Peyer's patch (tissue), 4 donors: ENCODE results near the gene RFWD3. TPM values are rescaled to one million over a fixed set of nuclear protein-coding genes. Genes with fewer than 3 reads are reported as not detected.
A peak's percentile ranks its signal among the peaks of the same experiment; 100 is the strongest.

Experiments used
- DNase-seq, 3 donors: peaks; one replicate each; pipeline ENCODE4 v3.0.0-alpha.2; 2017 to 2019
- H3K27ac ChIP-seq, 4 donors: fragments of 200-600 bp; sonication (generic); one replicate each; pipeline ENCODE4 v1.5.1; 2016 to 2019
- H3K27me3 ChIP-seq, 2 donors: fragments of 200-600 bp; sonication (generic); one replicate each; pipeline ENCODE4 v1.5.1; 2019
- H3K36me3 ChIP-seq, 3 donors: fragments of 200-600 bp; sonication (generic); one replicate each; pipeline ENCODE4 v1.5.1; 2016 to 2019
- H3K4me1 ChIP-seq, 4 donors: fragments of 200-600 bp; sonication (generic); one replicate each; pipeline ENCODE4 v1.5.1; 2016 to 2019
- H3K4me3 ChIP-seq, 4 donors: fragments of 200-600 bp; sonication (generic); 1 replicate in 3 of 4; 2 replicates in 1 of 4; pipeline ENCODE4 v1.5.1; 2016 to 2019; ENCODE audit warnings: mild to moderate bottlenecking in 1 of 4
- H3K9me3 ChIP-seq, 4 donors: fragments of 200-600 bp; sonication (generic); one replicate each; pipeline ENCODE4 v1.5.1; 2016 to 2019; ENCODE audit warnings: mild to moderate bottlenecking in 1 of 4
- POLR2A ChIP-seq, 2 donors: fragments of 450-650 bp; IDR thresholded peaks; one replicate each; pipeline ENCODE4 v1.5.1; 2017; ENCODE audit warnings: antibody characterized with exemption in 2 of 2, mild to moderate bottlenecking in 2 of 2, moderate library complexity in 2 of 2
- total RNA-seq, 4 donors: library from RNA; depleted of rRNA; stranded (reverse); fragments of >200 nt; gene quantifications; one replicate each; pipeline ENCODE4 v1.1.0, GENCODE V29; 2016
- TF ChIP-seq, protein P1 (sequence below), 6 experiments: fragments of 450-650 bp in 4 of 6; fragments of 200-600 bp in 2 of 6; sonication (generic) in 1 of 6; IDR thresholded peaks; one replicate each; pipeline ENCODE4 v1.5.1; 2017 to 2019; ENCODE audit warnings: antibody characterized with exemption in 6 of 6, mild to moderate bottlenecking in 3 of 6, moderate library complexity in 1 of 6

The RFWD3 gene
- total RNA-seq, 4 donors from 2014 or later = 13.7 to 33.8 (median 23.8) TPM

DNA sequence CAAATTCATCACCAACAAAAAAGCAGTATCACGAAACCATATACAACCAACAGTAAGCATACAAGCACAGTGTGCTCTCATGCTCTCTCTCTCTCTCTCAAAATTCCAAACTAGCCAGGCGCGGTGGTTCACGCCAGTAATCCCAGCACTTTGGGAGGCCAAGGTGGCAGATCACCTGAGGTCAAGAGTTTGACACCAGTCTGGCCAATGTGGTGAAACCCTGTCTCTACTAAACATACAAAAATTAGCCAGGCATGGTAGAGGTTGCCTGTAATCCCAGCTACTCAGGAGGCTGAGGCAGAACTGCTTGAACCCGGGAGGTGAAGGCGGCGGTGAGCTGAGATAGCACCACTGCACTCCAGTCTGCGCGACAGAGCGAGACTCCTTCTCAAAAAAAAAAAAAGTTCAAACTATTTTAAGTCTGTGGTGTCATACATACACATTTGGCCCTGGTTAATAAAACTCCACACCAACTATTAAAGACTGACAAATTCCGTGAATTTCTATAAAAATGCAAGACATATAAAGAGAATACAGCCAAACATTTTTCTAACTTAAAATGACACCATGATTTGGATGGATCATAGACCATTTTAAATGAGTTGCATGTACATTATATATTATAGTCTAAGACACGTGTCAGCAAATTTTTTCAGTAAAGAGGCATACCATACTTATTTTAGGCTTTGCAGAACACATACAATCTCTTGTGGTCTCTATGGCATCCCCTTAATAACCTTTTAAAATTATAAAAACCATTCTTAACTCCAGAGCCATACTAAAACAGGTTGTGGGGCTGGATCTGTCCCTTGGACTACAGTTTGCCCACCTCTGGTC, 90.7 kb downstream of the RFWD3 start:
- no peak overlapping the region for H3K4me3 ChIP-seq
- H3K9me3 ChIP-seq = no peaks in the 10 kb centered on the region
- no peaks in the 10 kb centered on the region for H3K36me3 ChIP-seq
- DNase-seq = no peak
- peaks cover 0 to 18% (median 0%) of the 10 kb centered on the region in 4 donors for H3K4me1 ChIP-seq
- no peaks in the 10 kb centered on the region for H3K27me3 ChIP-seq
- H3K27ac ChIP-seq = no peak overlapping the region
- TF ChIP-seq POLR2A (IDR thresholded peaks at IDR 0.05) = no peak
- TF ChIP-seq, protein P1, sequence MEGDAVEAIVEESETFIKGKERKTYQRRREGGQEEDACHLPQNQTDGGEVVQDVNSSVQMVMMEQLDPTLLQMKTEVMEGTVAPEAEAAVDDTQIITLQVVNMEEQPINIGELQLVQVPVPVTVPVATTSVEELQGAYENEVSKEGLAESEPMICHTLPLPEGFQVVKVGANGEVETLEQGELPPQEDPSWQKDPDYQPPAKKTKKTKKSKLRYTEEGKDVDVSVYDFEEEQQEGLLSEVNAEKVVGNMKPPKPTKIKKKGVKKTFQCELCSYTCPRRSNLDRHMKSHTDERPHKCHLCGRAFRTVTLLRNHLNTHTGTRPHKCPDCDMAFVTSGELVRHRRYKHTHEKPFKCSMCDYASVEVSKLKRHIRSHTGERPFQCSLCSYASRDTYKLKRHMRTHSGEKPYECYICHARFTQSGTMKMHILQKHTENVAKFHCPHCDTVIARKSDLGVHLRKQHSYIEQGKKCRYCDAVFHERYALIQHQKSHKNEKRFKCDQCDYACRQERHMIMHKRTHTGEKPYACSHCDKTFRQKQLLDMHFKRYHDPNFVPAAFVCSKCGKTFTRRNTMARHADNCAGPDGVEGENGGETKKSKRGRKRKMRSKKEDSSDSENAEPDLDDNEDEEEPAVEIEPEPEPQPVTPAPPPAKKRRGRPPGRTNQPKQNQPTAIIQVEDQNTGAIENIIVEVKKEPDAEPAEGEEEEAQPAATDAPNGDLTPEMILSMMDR (IDR thresholded peaks at IDR 0.05) = no peak

DNA sequence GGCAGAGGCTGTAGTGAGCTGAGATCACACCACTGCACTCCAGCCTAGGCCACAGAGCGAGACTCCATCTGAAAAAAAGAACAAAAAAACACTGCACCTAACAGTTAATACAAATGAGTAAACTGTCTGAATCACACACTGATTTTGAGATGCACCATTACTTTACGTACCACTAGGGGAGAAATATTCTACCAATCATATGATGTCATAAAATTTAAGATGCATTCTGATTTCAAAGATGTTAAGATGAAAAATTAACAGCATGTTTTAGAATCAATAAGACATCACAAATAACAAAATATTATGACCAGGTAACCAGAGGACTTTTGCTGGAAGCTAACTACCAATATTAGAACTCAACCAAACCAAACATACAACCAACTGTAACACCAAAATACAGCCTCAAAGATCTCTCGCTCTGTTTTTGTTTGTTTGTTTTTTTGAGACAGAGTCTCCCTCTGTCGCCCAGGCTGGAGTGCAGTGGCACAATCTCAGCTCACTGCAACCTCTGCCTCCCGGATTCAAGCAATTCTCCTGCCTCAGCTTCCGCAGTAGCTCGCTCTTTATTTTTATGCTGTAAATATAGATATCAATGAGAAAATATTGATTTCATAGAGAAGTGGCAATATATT, 91.4 kb downstream of the RFWD3 start:
- no peak overlapping the region for H3K4me3 ChIP-seq
- no peak overlapping the region for H3K27ac ChIP-seq
- H3K36me3 ChIP-seq = no peaks in the 10 kb centered on the region
- no peak for DNase-seq
- H3K4me1 ChIP-seq = peaks cover 0 to 21% (median 0%) of the 10 kb centered on the region in 4 donors
- TF ChIP-seq, protein P1 (IDR thresholded peaks at IDR 0.05) = peak in 1 of 6 experiments; percentile 33
- TF ChIP-seq POLR2A (IDR thresholded peaks at IDR 0.05) = no peak
- no peaks in the 10 kb centered on the region for H3K9me3 ChIP-seq
- H3K27me3 ChIP-seq = no peaks in the 10 kb centered on the region

DNA sequence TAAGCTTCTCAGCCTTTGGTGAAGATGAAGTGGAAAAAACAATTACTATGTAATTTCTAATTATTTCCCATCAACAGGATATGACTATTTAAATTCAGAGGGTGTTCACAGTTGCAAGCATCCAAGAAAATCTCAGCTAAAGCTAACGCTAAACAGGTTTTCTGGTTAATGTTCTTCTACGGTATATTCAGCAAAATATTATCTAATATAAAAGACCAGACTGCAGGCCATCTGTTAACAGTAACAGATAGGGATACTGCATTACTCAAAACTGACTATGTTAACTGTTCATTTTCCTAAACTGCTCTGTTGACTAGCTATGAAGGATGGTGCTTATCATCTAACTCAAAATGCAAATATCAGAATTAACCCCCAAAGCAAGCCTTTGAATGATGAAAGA, 92.5 kb downstream of the RFWD3 start:
- no peak for DNase-seq
- Histone ChIP-seq H3K27me3 (no peaks in the 10 kb centered on the region), H3K27ac (no peak overlapping the region), H3K4me3 (no peak overlapping the region), H3K4me1 (peaks cover 0 to 24% (median 0%) of the 10 kb centered on the region in 4 donors), H3K36me3 (no peaks in the 10 kb centered on the region), H3K9me3 (no peaks in the 10 kb centered on the region)
- TF ChIP-seq, protein P1 (IDR thresholded peaks at IDR 0.05) = no peak
- no peak for TF ChIP-seq POLR2A (IDR thresholded peaks at IDR 0.05)

DNA sequence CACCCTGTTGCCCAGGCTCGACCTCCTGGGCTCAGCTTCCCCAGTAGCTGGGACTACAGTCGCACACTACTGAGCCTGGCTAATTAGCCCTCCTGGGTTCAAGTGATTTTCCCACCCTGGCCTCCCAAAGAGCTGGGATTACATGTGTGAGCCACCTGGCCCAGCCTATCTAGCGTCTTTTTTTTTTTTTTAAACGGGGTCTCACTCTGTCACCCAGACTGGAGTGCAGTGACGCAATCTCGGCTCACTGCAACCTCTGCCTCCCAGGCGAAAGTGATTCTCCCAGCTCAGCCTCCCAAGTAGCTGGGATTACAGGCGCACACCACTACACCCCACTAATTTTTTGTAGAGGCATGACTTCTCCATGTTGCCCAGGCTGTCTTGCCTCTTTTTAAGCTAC, 93.1 kb downstream of the RFWD3 start:
- Histone ChIP-seq H3K4me3 (no peak overlapping the region), H3K27me3 (no peaks in the 10 kb centered on the region), H3K4me1 (peaks cover 0 to 24% (median 0%) of the 10 kb centered on the region in 4 donors), H3K36me3 (no peaks in the 10 kb centered on the region), H3K9me3 (no peaks in the 10 kb centered on the region), H3K27ac (no peak overlapping the region)
- TF ChIP-seq POLR2A (IDR thresholded peaks at IDR 0.05) = no peak
- TF ChIP-seq, protein P1 (IDR thresholded peaks at IDR 0.05) = no peak
- no peak for DNase-seq

Other genes starting within 250 kb of the RFWD3 start
- 1 to 10 TPM in 2 of 4 donors, under 1 TPM in 1, not detected in 1; 0.57 to 1.8 (median 1.2) TPM for gene CLEC18B, start 245.4 kb downstream of the RFWD3 start, total RNA-seq
- 100 to 1,000 TPM in 3 of 4 donors, 10 to 100 TPM in 1; 90.0 to 153 (median 113) TPM for gene GLG1, start 59.8 kb downstream of the RFWD3 start, total RNA-seq
- gene MLKL, start 34.0 kb upstream of the RFWD3 start, total RNA-seq = 10 to 100 TPM; 13.7 to 78.4 (median 22.5) TPM
- gene FA2H, start 107.9 kb upstream of the RFWD3 start, total RNA-seq = 10 to 100 TPM in 3 of 4 donors, 1 to 10 TPM in 1; 6.6 to 36.9 (median 24.7) TPM